ENCODE data around the gene GYPA.

- TF ChIP-seq CTCF (IDR thresholded peaks at IDR 0.05), result no peak
- no peak for TF ChIP-seq POLR2AphosphoS5 (IDR thresholded peaks at IDR 0.05)
- no peak for TF ChIP-seq POLR2A (IDR thresholded peaks at IDR 0.05)
Measured at GRCh38 chr4:144179152-144179739, 38.7 kb upstream of the GYPA start.

Data from stomach (tissue), 4 donors.